ENCODE results near the gene GMPR2.

GMPR2 gene

DNA sequence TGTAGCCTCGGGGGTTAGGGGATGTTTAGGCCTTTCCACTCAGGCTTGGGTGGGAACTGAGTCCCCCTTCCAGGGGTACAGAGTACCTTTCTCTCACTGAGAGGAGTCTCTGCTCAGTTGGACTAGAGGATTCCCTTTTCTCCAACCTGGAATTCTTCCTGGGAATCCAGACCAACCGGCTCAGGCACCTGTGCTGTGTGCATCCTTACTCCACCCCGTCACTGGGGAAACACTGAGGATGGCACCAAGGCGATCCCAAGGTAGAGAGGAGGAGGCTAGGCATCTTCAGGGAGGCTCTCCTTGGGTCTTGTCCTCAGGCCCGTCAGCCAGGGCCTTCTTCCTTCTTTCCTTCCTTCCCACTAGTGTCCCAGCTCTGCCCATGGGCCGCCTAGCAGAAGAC is 31.1 kb downstream of the GMPR2 start:
- Histone ChIP-seq H3K4me2 (ENCODE audit: low read depth, low read length, poor library complexity, severe bottlenecking) (no peak overlapping the region), H3K9me2 (replicated peaks; ENCODE audit: insufficient read depth, low read length) (no peaks in the 10 kb centered on the region), H3K27me3 (ENCODE audit: low read length) (no peaks in the 10 kb centered on the region), H3K9me3 (ENCODE audit: insufficient read depth, low read length) (no peaks in the 10 kb centered on the region), H3K27ac (ENCODE audit: low read depth, low read length) (no peak overlapping the region), H2AFZ (ENCODE audit: low read depth, low read length, severe bottlenecking) (no peak overlapping the region), H3K4me3 (ENCODE audit: insufficient read depth, low read length, poor library complexity, severe bottlenecking) (no peak overlapping the region), H3F3A (ENCODE audit: insufficient read depth) (no peaks in the 10 kb centered on the region), H3K36me3 (ENCODE audit: low read length) (no peaks in the 10 kb centered on the region), H3K9ac (ENCODE audit: low read length) (no peak overlapping the region), H3K79me2 (ENCODE audit: insufficient read depth, low read length) (no peaks in the 10 kb centered on the region), H4K20me1 (ENCODE audit: low read depth, low read length) (no peaks in the 10 kb centered on the region)
- TF ChIP-seq EZH2phosphoT487 (conservative IDR thresholded peaks at IDR 0.05; ENCODE audit: low read length) (no peak), CTCF (IDR thresholded peaks at IDR 0.05; ENCODE audit: insufficient read depth, low read length, poor library complexity, severe bottlenecking) (no peak)

DNA sequence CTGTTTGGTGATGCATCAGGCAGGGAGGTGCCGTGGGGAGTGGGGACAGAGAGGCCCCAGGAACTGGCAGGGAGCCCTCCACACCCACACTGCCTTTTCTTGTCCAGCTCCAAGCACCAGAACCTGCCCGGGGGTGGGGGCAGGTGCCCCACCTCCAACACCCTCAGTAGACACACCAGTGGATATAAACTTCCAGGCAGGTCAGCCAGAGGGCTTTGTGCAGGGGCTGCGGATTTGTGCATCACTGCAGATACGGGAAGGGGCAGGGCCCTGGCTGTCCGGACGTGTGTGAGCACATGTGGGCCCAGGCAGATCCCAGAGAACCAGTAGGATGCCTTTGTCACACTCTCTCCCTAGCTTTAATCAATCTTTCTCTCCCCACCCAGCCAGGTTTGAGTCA is 31.6 kb downstream of the GMPR2 start:
- no peak for TF ChIP-seq EZH2phosphoT487 (conservative IDR thresholded peaks at IDR 0.05; ENCODE audit: low read length)
- TF ChIP-seq CTCF (IDR thresholded peaks at IDR 0.05; ENCODE audit: insufficient read depth, low read length, poor library complexity, severe bottlenecking): no peak
- H3K27ac ChIP-seq (ENCODE audit: low read depth, low read length): no peak overlapping the region
- no peak overlapping the region for H3K9ac ChIP-seq (ENCODE audit: low read length)

DNA sequence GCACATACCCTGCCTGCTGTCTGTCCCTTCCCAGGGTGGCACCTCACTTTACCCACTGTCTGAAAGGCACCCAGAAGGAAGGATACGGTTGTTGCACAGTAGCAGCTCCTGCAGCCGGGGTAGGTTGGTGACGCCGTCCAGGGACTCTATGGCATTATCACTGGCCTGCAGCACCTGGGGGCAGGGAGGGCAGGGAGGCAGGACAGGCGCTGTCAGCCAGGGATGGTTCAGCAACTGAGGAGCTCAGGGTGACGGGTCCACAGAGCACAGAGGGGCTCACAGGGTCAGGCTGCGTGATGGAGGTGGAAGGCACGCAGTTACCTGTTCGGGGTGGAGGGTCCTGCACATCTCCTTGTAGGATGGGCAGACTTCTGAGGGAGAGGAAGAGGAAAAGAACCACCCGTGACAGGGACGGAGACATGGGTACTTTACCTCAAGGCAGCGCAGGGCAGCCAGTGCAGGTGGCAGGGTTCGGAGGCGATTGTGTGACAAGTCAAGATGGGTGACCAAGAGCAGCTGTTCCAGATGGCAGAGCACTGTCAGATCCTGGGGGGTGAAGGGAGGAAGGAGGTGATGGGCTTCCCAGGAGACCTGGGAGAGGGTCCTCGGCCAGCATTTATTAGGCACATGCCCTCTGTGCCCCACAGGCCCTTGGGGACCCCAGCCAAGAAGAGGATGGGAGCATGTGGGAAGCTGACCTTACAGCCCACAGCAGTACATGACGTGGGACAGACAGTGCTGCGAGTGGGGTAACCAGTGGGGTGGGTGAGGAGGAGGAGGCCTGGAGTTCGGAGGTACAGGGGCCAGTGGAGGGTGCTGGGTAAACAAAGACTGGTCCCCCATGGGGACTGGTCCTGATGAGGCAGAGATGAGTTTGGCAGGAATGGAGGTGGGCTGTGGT is 33.9 kb downstream of the GMPR2 start:
- Histone ChIP-seq H3F3A (ENCODE audit: insufficient read depth) (no peaks in the 10 kb centered on the region), H3K27ac (ENCODE audit: low read depth, low read length) (no peak overlapping the region), H3K4me2 (ENCODE audit: low read depth, low read length, poor library complexity, severe bottlenecking) (no peak overlapping the region), H3K27me3 (ENCODE audit: low read length) (no peaks in the 10 kb centered on the region), H3K4me3 (ENCODE audit: insufficient read depth, low read length, poor library complexity, severe bottlenecking) (no peak overlapping the region), H3K79me2 (ENCODE audit: insufficient read depth, low read length) (no peaks in the 10 kb centered on the region), H3K36me3 (ENCODE audit: low read length) (no peaks in the 10 kb centered on the region), H2AFZ (ENCODE audit: low read depth, low read length, severe bottlenecking) (no peak overlapping the region), H3K9ac (ENCODE audit: low read length) (no peak overlapping the region), H3K9me3 (ENCODE audit: insufficient read depth, low read length) (no peaks in the 10 kb centered on the region), H3K9me2 (replicated peaks; ENCODE audit: insufficient read depth, low read length) (no peaks in the 10 kb centered on the region), H4K20me1 (ENCODE audit: low read depth, low read length) (no peaks in the 10 kb centered on the region)
- TF ChIP-seq EZH2phosphoT487 (conservative IDR thresholded peaks at IDR 0.05; ENCODE audit: low read length) (no peak), CTCF (IDR thresholded peaks at IDR 0.05; ENCODE audit: insufficient read depth, low read length, poor library complexity, severe bottlenecking) (no peak)

More for the DNA sequence above, 31.6 kb downstream of the GMPR2 start:
- H4K20me1 ChIP-seq (ENCODE audit: low read depth, low read length): no peaks in the 10 kb centered on the region
- no peak overlapping the region for H2AFZ ChIP-seq (ENCODE audit: low read depth, low read length, severe bottlenecking)
- no peaks in the 10 kb centered on the region for H3K9me2 ChIP-seq (replicated peaks; ENCODE audit: insufficient read depth, low read length)
- H3K79me2 ChIP-seq (ENCODE audit: insufficient read depth, low read length): no peaks in the 10 kb centered on the region
- H3K36me3 ChIP-seq (ENCODE audit: low read length): no peaks in the 10 kb centered on the region
- no peaks in the 10 kb centered on the region for H3K9me3 ChIP-seq (ENCODE audit: insufficient read depth, low read length)
- no peaks in the 10 kb centered on the region for H3F3A ChIP-seq (ENCODE audit: insufficient read depth)
- H3K4me3 ChIP-seq (ENCODE audit: insufficient read depth, low read length, poor library complexity, severe bottlenecking): no peak overlapping the region
- no peak overlapping the region for H3K4me2 ChIP-seq (ENCODE audit: low read depth, low read length, poor library complexity, severe bottlenecking)
- H3K27me3 ChIP-seq (ENCODE audit: low read length): no peaks in the 10 kb centered on the region
